Ishikawa (cell line): ENCODE results near the gene CLDN9.

ENCODE experiments used
- EP300 ChIP-seq: IDR thresholded peaks from 2 replicates; pipeline ENCODE4 v1.6.1; 2012; ENCODE audit warnings: borderline replicate concordance
- REST ChIP-seq: IDR thresholded peaks from 2 replicates; pipeline ENCODE4 v1.6.1; 2012; ENCODE audit warnings: low read depth, mild to moderate bottlenecking

- TF ChIP-seq REST: no peak
- no peak for TF ChIP-seq EP300
Observed at GRCh38 chr16:2983706-2984136, 29.0 kb upstream of the CLDN9 start.
